Gastrocnemius medialis (tissue), 4 donors: Measurements from ENCODE around the gene ZMYND12.

ENCODE experiments used
- CTCF ChIP-seq, 5 experiments: fragments of 450-650 bp in 3 of 5; fragments of 200-600 bp in 2 of 5; sonication (generic) in 2 of 5; IDR thresholded peaks in 4 of 5; conservative IDR thresholded peaks in 1 of 5; 1 replicate in 4 of 5; 2 replicates in 1 of 5; pipeline ENCODE4 v1.5.1; 2016 to 2019; ENCODE audit warnings: antibody characterized with exemption in 5 of 5, mild to moderate bottlenecking in 3 of 5, moderate library complexity in 3 of 5
- POLR2A ChIP-seq, 2 donors: fragments of 450-650 bp; IDR thresholded peaks; one replicate each; pipeline ENCODE4 v1.6.1; 2017; ENCODE audit warnings: antibody characterized with exemption in 2 of 2, mild to moderate bottlenecking in 2 of 2, moderate library complexity in 2 of 2

GRCh38 chr1:42482635-42483153 lies 26.9 kb upstream of the ZMYND12 start:
- TF ChIP-seq CTCF (IDR thresholded peaks at IDR 0.05 in 4 of 5, conservative IDR thresholded peaks at IDR 0.05 in 1 of 5): no peak
- no peak for TF ChIP-seq POLR2A (IDR thresholded peaks at IDR 0.05)
